MM.1S (cell line): ENCODE measurements around the gene UNC13C.

Experiments
- DNase-seq: peaks from one replicate; pipeline ENCODE4 v3.0.0-alpha.2; 2015
- H2AFZ ChIP-seq: fragments of 300-600 bp; sonication (generic); 2 replicates; pipeline ENCODE4 v1.6.0; 2016; ENCODE audit warnings: antibody characterized with exemption, low read length
- H3F3A ChIP-seq: fragments of 300-600 bp; sonication (generic); 2 replicates; pipeline ENCODE4 v1.6.1; 2016; ENCODE audit warnings: mild to moderate bottlenecking, antibody characterized with exemption, low read length, moderate library complexity, mixed read lengths; ENCODE audit not compliant: insufficient read depth
- H3K27ac ChIP-seq: fragments of 300-600 bp; sonication (generic); 2 replicates; pipeline ENCODE4 v1.5.1; 2016; ENCODE audit warnings: mild to moderate bottlenecking, low read length
- H3K27me3 ChIP-seq: fragments of 300-600 bp; sonication (generic); replicated peaks from 2 replicates; pipeline ENCODE4 v1.6.0; 2016; ENCODE audit warnings: low read length; ENCODE audit not compliant: insufficient read depth
- H3K36me3 ChIP-seq: fragments of 300-600 bp; sonication (generic); replicated peaks from 2 replicates; pipeline ENCODE4 v1.6.1; 2016; ENCODE audit warnings: mild to moderate bottlenecking, low read length, mixed read lengths; ENCODE audit not compliant: insufficient read depth
- H3K4me1 ChIP-seq: fragments of 300-600 bp; sonication (generic); 2 replicates; pipeline ENCODE4 v1.6.1; 2016; ENCODE audit warnings: low read length, mixed read lengths
- H3K4me2 ChIP-seq: fragments of 300-600 bp; sonication (generic); 2 replicates; pipeline ENCODE4 v1.6.0; 2016; ENCODE audit warnings: low read depth, low read length
- H3K4me3 ChIP-seq: fragments of 300-600 bp; sonication (generic); 2 replicates; pipeline ENCODE4 v1.5.1; 2016; ENCODE audit warnings: low read length, mixed read lengths
- H3K79me2 ChIP-seq: fragments of 300-600 bp; sonication (generic); 2 replicates; pipeline ENCODE4 v1.6.1; 2016; ENCODE audit warnings: mixed run types, low read length, mixed read lengths
- H3K9ac ChIP-seq: fragments of 300-600 bp; sonication (generic); 2 replicates; pipeline ENCODE4 v1.6.1; 2016; ENCODE audit warnings: low read length, mixed read lengths
- H3K9me2 ChIP-seq: fragments of 300-600 bp; sonication (generic); replicated peaks from 2 replicates; pipeline ENCODE4 v1.6.1; 2016; ENCODE audit warnings: mild to moderate bottlenecking, low read length, mixed read lengths; ENCODE audit not compliant: insufficient read depth
- H3K9me3 ChIP-seq: fragments of 300-600 bp; sonication (generic); replicated peaks from 2 replicates; pipeline ENCODE4 v1.6.1; 2016; ENCODE audit warnings: mild to moderate bottlenecking, low read length, mixed read lengths; ENCODE audit not compliant: insufficient read depth
- H4K20me1 ChIP-seq: fragments of 300-600 bp; sonication (generic); 2 replicates; pipeline ENCODE4 v1.6.1; 2016; ENCODE audit warnings: mild to moderate bottlenecking, low read length, moderate library complexity, mixed read lengths; ENCODE audit not compliant: insufficient read depth
- CTCF ChIP-seq: fragments of 300-600 bp; sonication (generic); IDR thresholded peaks from 2 replicates; pipeline ENCODE4 v1.5.1; 2016; ENCODE audit warnings: antibody characterized with exemption, low read length, mixed read lengths
- EZH2 ChIP-seq: fragments of 300-600 bp; sonication (generic); optimal IDR thresholded peaks from 2 replicates; pipeline ENCODE3; 2017; ENCODE audit warnings: low read depth, mild to moderate bottlenecking, antibody characterized with exemption, low read length, mixed read lengths
- EZH2phosphoT487 ChIP-seq: fragments of 300-600 bp; sonication (generic); IDR thresholded peaks from 2 replicates; pipeline ENCODE4 v1.6.1; 2018; ENCODE audit warnings: antibody characterized with exemption, low read length

The UNC13C gene

GRCh38 chr15:54088837-54089236 is 110.6 kb downstream of the UNC13C start:
- Histone ChIP-seq H3K79me2 (no peaks in the 10 kb centered on the region), H3K4me1 (no peaks in the 10 kb centered on the region), H3K9me3 (no peaks in the 10 kb centered on the region), H3K9ac (no peak overlapping the region), H2AFZ (no peak overlapping the region), H3K9me2 (no peaks in the 10 kb centered on the region), H3K36me3 (no peaks in the 10 kb centered on the region), H3K4me3 (no peak overlapping the region), H3K4me2 (no peak overlapping the region), H3F3A (no peaks in the 10 kb centered on the region), H4K20me1 (no peaks in the 10 kb centered on the region), H3K27ac (no peak overlapping the region), H3K27me3 (no peaks in the 10 kb centered on the region)
- TF ChIP-seq CTCF, result no peak
- TF ChIP-seq EZH2phosphoT487, result no peak
- no peak for TF ChIP-seq EZH2
- DNase-seq, result no peak

- H3K9ac ChIP-seq, result no peak overlapping the region
- H3K9me3 ChIP-seq, result no peaks in the 10 kb centered on the region
- H3K4me1 ChIP-seq, result no peaks in the 10 kb centered on the region
- H3F3A ChIP-seq, result no peaks in the 10 kb centered on the region
- DNase-seq, result no peak
- no peak overlapping the region for H3K4me3 ChIP-seq
- no peak overlapping the region for H2AFZ ChIP-seq
- H3K79me2 ChIP-seq, result no peaks in the 10 kb centered on the region
- H3K4me2 ChIP-seq, result no peak overlapping the region
- no peaks in the 10 kb centered on the region for H4K20me1 ChIP-seq
- TF ChIP-seq CTCF (no peak), EZH2phosphoT487 (no peak), EZH2 (no peak)
- H3K36me3 ChIP-seq, result no peaks in the 10 kb centered on the region
- no peaks in the 10 kb centered on the region for H3K9me2 ChIP-seq
- H3K27ac ChIP-seq, result no peak overlapping the region
- no peaks in the 10 kb centered on the region for H3K27me3 ChIP-seq
Measured at GRCh38 chr15:54089776-54090175, 111.5 kb downstream of the UNC13C start.

GRCh38 chr15:54091651-54092050 is 113.4 kb downstream of the UNC13C start:
- H3K27me3 ChIP-seq, result no peaks in the 10 kb centered on the region
- no peaks in the 10 kb centered on the region for H4K20me1 ChIP-seq
- H3K79me2 ChIP-seq, result no peaks in the 10 kb centered on the region
- no peaks in the 10 kb centered on the region for H3K36me3 ChIP-seq
- no peak overlapping the region for H3K27ac ChIP-seq
- H3K9ac ChIP-seq, result no peak overlapping the region
- DNase-seq, result no peak
- no peaks in the 10 kb centered on the region for H3F3A ChIP-seq
- no peak for TF ChIP-seq CTCF
- no peaks in the 10 kb centered on the region for H3K9me2 ChIP-seq
- no peak overlapping the region for H2AFZ ChIP-seq
- H3K9me3 ChIP-seq, result no peaks in the 10 kb centered on the region
- no peaks in the 10 kb centered on the region for H3K4me1 ChIP-seq
- no peak overlapping the region for H3K4me3 ChIP-seq
- H3K4me2 ChIP-seq, result no peak overlapping the region

GRCh38 chr15:54094661-54095060 is 116.4 kb downstream of the UNC13C start:
- Histone ChIP-seq H3K9me3 (no peaks in the 10 kb centered on the region), H3F3A (no peaks in the 10 kb centered on the region), H3K4me1 (no peaks in the 10 kb centered on the region), H4K20me1 (no peaks in the 10 kb centered on the region), H3K4me3 (no peak overlapping the region), H3K27ac (no peak overlapping the region), H3K4me2 (no peak overlapping the region), H3K9ac (no peak overlapping the region), H2AFZ (no peak overlapping the region), H3K27me3 (no peaks in the 10 kb centered on the region), H3K9me2 (no peaks in the 10 kb centered on the region), H3K36me3 (no peaks in the 10 kb centered on the region), H3K79me2 (no peaks in the 10 kb centered on the region)
- no peak for DNase-seq
- TF ChIP-seq CTCF, result no peak
- no peak for TF ChIP-seq EZH2
- TF ChIP-seq EZH2phosphoT487, result no peak
